IPS DF 4.7 (cell line): ENCODE data around the gene ACE.

Experiments used
- DNase-seq: peaks from one replicate; pipeline ENCODE4 v3.0.0-alpha.2; 2013; ENCODE audit warnings: low spot score; ENCODE audit errors: extremely low read depth

ACE gene

DNA sequence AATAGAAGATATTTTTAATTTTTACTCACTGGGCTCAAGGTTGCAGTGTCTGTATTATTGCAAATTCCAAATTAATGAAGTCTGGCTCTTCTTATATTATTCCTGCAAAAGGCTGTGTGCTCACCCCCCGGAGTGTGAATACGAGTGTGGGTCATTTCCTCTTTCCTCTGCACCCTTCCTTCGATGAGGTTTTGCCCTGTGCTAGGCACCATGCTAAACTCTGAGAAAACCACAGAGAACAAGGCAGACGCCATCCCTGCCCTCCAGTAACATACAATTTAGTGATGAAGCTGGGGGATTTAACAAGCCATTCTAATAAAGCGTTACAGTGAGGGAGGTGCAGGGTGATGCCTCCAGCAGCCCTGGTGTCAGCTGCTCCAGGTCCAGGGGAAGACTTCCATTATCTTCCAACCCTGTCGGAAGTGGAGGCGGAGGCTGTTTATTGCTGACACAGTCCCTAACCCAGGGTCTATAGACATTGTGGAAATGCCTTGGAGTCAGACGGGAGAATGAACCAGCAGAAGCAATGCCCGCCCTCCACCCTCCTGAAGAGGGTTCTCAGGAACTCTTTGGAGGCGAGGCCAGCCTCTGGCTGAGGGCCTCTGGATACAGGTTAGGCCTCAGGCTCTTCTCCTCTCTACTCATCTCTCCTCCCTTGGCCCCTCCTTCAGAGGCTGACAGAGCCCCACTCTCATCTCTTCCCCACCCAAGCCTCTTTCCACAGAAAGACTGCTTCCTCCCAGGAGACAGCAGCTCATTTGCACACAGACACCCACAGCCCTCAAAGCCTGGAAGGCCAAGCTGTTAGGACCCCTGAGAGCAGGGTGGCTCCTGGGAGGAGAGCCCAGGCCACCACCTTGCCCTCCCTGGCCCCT is 2.0 kb upstream of the ACE start:
- no peak for DNase-seq

DNA sequence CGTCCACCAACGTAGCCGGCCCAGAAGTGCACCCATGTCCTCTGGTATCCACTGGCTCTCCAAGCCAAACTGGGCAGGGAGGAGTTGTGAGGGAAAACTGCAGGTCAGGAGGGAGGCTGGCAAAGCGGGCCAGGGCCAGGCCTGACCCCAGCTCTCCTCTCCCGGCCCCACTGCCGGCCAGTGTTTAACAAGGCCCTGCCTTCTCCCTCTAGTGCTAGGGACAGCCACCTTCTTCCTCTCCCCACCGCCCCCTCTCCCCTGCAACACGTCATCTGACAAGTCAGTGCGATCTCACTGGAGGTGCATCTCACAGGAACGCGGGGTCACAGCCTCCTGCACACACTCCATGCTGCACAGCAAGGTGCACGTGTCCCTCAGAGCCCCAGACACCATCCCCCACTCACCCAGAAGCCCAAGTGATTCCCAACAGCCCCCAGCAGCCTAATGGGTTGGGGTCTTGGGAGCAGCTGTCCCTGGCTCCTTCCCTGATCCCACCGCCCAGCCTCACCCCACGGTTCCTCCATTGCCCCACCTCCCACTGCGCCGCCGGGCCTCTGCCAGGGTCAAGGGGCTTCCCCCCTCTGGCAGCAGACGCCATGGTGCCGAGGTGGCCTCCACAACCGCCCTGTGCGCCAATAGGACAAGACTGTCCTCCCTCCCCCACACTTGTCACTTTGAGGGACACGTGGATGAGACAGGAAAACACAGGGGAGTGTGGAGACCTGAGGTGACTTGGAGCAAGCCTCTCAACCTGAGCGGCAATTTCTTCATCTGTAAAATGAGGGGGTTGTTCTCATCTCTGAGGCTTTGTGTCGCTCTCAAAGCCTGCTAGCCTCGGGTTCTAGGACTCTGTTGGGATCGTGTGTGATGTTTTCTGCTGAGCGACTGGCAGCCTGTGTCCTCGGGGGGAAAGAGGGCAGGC is 1.1 kb upstream of the ACE start:
- DNase-seq: no peak

DNA sequence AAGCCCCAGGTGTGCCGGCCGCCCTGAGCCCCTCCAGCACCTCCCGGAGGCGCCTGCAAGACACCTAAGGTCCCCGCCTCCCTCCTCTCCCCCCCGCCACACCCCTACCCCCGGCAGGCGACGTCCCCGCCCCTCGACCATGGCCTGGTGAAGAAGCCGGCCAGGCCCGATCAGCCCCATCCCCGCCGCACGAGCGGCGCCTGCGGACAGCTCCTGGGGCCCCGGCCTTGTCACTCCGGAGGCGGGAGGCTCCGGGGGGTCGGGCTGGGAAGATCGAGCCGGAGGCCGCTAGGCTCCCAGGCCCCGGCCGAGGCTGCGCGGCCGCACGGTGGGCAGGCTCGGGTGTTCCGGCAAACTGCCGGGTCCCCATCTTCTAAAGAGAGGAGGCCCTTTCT is 405 bp upstream of the ACE start:
- no peak for DNase-seq

DNA sequence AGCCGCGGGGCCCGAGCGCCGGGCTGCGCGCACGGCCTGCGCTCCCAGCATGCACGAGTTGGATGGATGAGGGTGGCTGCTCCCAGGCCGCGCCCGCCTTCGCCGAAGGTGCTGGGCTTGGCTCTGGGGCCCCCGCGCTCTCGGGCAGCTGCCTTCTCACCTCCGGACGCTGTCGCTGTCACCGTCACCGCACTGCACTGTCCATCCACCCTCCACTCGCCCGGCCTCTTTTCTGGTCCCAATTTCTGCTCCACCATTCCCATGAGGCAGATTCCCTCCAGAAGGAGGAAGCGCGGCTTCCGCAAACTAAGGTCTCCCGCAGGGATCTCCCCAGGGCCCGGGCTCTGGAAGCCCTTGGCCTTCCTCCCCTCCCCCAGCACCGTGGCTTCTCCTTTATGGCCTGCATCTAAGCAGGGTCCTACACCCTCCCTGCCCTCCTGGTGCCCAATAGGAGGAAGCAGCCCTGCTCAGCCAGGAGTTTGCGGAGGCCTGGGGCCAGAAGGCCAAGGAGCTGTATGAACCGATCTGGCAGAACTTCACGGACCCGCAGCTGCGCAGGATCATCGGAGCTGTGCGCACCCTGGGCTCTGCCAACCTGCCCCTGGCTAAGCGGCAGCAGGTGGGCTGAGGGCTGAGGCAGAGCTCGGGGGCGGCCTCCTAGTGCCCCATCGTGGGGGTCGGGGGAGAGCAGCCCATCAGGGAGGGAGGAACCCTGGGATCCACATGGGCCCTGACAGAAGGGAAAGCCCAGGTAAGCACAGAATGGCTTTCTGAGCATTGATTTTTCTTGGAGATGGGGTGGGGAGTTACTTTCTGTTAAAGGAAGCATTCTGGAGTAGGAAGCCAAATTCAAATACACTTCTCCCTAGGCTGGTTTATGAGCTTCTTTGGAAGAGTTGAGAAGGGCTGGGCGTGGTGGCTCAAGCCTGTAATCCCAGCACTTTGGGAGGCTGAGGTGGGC is 899 bp downstream of the ACE start:
- no peak for DNase-seq

DNA sequence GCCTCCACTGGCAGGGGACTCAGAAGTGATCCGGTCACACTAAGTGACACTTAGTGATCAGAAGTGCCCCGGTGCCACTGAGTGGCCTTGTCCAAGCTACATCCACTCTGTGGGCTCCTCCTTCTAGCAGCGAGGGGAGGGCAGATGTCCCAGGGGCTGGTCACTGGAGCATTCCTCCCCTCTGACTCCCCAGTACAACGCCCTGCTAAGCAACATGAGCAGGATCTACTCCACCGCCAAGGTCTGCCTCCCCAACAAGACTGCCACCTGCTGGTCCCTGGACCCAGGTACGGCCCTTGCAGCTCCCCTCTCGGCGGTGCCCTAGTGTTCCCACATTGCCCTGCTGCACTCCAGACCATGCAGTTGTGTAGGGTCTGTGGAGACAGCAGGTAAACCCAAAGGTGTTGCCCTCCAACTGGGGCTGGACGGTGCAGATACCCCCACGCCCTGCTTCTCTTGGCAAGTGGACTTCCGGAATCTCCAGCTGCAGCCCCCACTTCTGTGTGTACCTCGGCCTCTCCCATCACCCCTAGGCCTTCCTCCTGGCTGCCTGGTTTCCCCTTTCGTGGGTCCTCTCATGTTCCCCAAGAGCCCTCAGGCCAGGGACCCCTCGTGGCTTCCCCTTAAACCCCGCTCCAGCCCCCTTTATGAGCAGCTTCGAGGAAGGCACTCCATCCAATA is 2.1 kb downstream of the ACE start:
- DNase-seq: peak; percentile 60

DNA sequence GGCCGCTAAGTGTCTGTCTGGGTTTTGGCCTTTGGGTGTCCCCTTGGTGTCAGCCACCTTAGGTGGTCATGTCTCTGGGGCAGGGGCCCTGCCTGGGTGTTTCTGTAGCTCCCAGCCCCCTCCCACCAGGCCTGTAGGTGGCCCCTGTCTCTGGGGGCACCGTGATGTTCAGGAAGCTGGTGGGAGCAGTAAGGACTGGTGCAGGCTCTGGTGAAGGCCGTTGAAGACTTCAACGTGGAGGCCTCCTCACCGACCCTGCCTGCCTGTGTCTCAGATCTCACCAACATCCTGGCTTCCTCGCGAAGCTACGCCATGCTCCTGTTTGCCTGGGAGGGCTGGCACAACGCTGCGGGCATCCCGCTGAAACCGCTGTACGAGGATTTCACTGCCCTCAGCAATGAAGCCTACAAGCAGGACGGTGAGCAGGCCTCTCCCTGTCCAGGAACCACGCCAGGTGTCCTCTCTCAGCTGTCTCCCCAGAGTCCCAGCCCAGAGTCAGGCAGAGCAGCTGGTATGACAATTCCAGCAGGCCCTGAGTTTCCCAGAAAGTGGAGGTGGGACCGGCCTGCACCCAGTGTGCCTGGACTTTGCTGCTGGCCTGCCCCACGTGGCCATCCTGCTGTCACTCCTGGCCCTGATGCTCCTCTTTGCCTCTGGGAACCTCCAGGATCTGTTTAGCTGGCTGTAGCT is 2.8 kb downstream of the ACE start:
- DNase-seq: no peak

DNA sequence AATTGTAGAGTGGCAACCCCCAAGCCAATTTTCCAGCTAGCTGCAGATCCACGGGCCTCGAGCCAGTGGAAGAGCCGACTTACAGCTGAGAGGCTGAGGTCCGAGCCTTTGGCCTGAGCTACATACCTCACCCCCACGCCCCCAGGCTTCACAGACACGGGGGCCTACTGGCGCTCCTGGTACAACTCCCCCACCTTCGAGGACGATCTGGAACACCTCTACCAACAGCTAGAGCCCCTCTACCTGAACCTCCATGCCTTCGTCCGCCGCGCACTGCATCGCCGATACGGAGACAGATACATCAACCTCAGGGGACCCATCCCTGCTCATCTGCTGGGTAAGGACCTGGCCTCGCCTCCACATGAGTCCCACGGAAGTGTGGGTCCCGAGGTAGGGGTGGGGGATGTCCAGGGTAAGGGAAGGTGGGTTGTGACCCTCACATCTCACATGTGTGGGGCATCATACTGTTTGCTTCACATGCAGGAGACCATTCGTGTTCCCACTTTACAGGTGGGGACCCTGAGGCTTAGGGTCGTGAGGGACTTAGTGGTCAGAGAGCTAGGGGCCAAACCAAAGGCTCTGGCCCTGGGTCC is 3.4 kb downstream of the ACE start:
- DNase-seq: no peak

DNA sequence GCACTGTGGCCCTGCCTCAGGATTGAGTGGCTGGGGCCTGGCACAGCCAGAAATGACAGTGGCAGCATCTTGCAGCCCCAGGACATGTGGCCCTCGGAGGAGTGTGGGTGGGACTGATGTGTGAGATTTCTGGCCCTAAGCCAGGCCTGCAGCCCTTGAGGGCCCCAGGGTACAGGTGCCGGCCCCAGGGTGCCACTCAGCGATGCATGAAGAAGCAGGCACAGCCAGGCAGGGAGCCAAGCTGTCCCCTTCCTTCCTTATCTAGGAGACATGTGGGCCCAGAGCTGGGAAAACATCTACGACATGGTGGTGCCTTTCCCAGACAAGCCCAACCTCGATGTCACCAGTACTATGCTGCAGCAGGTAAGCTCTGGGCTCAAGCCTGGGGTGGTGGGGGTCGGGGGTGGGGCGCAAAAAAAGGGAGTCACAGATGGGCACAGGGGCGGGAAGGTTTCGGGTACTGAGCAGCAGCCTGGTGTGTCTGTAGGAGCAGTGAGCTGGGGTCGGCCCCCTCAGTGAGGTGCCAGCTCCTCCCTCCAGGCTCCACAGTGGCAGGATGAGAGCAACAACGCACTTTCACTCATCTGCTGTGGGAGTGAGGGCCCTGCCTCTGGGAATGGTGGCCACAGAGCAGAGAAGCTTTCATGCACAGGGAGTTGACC is 4.1 kb downstream of the ACE start:
- no peak for DNase-seq

DNA sequence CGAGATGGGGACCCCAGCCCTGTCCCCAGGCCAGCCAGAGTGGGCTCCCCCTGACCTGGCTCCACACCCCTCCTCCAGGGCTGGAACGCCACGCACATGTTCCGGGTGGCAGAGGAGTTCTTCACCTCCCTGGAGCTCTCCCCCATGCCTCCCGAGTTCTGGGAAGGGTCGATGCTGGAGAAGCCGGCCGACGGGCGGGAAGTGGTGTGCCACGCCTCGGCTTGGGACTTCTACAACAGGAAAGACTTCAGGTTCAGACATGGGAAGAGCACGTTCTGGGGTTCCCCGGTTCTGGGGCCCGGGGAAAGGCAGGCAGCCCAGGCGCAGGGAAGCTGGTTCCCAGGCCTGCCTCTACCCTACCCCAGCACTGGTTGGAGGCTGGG is 4.6 kb downstream of the ACE start:
- no peak for DNase-seq

DNA sequence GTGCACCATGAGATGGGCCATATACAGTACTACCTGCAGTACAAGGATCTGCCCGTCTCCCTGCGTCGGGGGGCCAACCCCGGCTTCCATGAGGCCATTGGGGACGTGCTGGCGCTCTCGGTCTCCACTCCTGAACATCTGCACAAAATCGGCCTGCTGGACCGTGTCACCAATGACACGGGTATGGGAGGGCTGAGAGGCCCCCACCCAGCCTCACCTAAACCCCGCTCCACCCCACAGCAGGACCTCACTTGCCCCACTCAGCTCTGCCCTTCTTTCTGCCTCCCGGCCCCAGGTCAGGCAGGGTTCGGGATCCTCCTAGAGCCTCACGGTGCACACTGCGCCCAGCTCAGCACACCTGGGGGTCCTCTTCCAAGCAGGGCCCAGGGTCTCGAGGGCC is 5.6 kb downstream of the ACE start:
- no peak for DNase-seq

DNA sequence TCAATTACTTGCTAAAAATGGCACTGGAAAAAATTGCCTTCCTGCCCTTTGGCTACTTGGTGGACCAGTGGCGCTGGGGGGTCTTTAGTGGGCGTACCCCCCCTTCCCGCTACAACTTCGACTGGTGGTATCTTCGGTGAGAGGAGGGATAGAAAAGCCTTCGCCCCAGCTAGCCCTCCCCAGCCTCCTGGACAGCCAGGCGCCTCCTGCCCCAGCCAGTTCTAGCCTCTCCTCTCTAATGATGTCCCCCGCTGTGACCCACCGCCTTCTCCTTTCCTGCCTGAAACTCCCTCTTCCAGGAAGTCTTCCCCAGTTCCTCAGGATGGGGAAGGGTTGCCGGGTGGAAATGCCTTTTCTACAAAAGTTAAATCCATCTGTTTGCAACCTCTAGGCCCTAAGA is 6.2 kb downstream of the ACE start:
- no peak for DNase-seq

DNA sequence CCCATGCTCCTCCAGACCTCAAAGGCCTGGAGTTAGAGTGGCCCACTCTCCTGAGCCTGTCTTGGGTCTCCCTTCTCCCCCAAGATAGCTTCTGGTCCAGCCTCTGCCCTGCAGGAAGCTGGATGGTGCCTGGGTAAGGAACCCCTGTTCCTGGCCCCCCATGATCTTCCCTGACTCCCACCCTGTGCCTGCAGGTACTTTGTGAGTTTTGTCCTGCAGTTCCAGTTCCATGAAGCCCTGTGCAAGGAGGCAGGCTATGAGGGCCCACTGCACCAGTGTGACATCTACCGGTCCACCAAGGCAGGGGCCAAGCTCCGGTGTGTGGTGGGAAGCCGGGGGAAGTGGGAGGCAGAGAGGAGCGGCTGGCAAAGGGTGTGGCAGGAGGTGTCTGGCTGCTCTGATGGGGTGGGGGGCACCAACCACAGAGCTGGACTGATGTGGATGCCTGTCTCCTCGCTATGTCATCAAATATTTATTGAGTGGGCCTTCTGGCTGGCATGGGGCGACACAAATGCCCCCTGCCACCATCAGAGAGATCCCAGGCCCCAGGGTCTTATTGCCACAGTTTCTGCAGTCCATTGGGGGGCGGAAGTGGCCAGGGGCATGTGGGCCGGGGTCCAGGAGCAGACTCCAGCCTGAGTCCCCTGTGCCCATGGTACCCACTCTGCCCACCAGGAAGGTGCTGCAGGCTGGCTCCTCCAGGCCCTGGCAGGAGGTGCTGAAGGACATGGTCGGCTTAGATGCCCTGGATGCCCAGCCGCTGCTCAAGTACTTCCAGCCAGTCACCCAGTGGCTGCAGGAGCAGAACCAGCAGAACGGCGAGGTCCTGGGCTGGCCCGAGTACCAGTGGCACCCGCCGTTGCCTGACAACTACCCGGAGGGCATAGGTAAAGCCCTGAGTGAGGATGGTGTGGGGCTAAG is 7.1 kb downstream of the ACE start:
- DNase-seq: no peak

DNA sequence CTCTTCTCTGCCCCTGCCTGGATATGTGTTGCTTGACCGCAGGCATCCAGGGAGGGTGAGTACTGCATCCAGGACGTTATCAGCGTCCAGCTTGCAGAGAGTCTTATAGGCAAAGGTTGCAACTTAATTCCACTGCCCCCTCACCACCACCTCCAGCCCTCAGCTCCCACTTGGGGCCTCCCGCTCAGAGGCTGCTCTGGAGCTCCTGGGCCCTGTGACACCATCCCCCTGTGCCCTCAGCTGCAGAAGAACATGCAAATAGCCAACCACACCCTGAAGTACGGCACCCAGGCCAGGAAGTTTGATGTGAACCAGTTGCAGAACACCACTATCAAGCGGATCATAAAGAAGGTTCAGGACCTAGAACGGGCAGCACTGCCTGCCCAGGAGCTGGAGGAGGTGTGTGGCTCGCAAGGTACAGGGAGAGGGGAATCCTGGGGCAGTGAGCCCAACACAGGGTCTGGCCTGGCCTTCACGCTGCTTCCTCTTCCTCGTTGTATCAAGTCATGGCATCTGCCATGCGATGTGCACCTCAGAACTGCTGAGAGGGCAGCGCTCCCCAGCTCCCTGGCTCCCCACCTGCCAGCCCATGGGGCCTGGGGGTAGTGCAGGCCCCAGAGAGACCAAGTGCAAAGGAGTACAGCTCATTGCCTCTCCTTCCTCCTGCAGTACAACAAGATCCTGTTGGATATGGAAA is 9.6 kb downstream of the ACE start:
- DNase-seq: no peak

DNA sequence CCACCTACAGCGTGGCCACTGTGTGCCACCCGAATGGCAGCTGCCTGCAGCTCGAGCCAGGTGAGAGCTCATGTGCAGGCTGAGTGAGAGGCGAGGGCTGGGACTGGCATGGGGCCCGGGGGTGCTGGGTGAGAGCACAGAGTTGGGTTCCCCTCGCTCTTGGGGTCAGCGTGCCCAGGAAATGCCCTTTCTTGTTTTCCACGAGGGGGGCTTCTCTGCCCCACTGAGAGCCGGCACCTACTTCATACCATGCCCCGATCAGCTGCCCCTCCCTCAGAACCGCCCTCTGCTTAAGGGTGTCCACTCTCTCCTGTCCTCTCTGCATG is 10.1 kb downstream of the ACE start:
- no peak for DNase-seq

DNA sequence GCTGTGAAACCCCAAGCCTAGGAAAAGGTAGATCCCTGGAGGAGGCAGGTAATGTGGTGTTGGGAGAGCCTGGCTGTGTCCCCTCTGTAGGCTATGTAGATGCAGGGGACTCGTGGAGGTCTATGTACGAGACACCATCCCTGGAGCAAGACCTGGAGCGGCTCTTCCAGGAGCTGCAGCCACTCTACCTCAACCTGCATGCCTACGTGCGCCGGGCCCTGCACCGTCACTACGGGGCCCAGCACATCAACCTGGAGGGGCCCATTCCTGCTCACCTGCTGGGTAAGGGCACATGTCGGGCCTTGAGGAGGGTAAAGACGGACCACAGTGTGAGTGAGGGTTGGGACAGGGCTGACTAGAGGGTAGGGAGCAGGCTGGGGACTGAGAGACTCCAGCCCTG is 12.0 kb downstream of the ACE start:
- no peak for DNase-seq

DNA sequence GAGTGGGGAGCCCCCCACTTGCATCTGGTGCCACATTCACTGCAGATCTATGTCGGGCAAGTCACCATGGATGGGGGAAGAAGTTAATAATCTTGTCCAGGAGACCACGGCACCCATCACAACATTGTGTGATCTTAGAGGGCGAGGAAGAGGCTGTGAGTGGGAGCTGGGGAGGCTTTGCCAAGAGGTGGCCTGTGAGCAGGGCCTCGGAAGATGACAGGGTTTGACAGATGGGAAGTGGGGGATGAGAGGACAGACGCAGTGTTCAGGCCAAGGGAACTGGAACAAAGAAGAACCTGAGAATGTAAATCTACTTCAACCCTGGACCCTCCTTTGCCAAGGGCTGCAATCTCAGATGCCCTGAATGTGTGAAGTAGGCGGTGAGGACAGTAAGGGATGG is 12.4 kb downstream of the ACE start:
- no peak for DNase-seq

DNA sequence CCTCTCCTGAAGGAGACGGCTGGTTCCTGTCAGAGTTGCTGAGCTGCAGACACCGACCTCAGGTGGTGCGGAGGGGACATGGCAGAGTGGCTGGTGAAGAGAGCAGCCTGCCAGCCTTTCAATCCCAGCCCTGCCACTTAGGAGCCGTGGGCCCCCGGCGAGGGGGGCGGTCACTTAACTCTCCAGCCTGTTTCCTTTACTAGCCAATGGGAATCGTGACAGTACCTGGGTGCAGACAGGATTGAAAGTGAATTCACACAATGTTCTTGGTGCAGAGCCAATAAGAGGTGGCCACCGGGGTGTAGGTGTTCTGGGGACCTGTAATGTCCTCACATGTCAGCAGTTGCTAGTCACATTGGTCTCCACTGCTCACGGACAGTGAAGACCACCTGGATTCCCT is 13.5 kb downstream of the ACE start:
- DNase-seq: no peak
